GM21723 (cell line): Measurements from ENCODE around the gene CATSPERZ.

Experiments
- ATAC-seq: cut with Tn5 transposase; IDR thresholded peaks from one replicate; pipeline ENCODE4 v1.9.1; 2021; ENCODE audit warnings: mild to moderate bottlenecking, moderate library complexity; ENCODE audit not compliant: unreplicated experiment

The CATSPERZ gene

GRCh38 chr11:64284962-64285884 lies 14.9 kb upstream of the CATSPERZ start, which contains the start of gene GPR137:
GPR137 (plus strand) TSS chr11:64285848; CDS start chr11:64286525, 677 bp downstream.
- peak; percentile 65 for ATAC-seq

GRCh38 chr11:64285885-64286800 lies 14.0 kb upstream of the CATSPERZ start:
- ATAC-seq, result no peak

- ATAC-seq, result no peak
These were observed 13.4 kb upstream of the CATSPERZ start for GRCh38 chr11:64286801-64287159.

- ATAC-seq, result no peak
These were observed 12.3 kb upstream of the CATSPERZ start for GRCh38 chr11:64287676-64288352.

- no peak for ATAC-seq
These were observed 11.8 kb upstream of the CATSPERZ start for GRCh38 chr11:64288353-64288750.

- ATAC-seq, result no peak
These were observed 11.1 kb upstream of the CATSPERZ start for GRCh38 chr11:64289002-64289564.

GRCh38 chr11:64290352-64291261 lies 9.6 kb upstream of the CATSPERZ start:
- ATAC-seq, result no peak

- no peak for ATAC-seq
These were observed 8.9 kb upstream of the CATSPERZ start, which contains the start of gene KCNK4 for GRCh38 chr11:64291262-64291751. KCNK4 (plus strand) TSS chr11:64291302; CDS start chr11:64293019, 1,717 bp downstream.

- no peak for ATAC-seq
These were observed 8.3 kb upstream of the CATSPERZ start for GRCh38 chr11:64291752-64292459.

GRCh38 chr11:64292460-64293254 lies 7.5 kb upstream of the CATSPERZ start:
- ATAC-seq, result no peak

- no peak for ATAC-seq
These were observed 5.4 kb upstream of the CATSPERZ start for GRCh38 chr11:64294774-64295173.

- ATAC-seq, result no peak
These were observed 4.4 kb upstream of the CATSPERZ start for GRCh38 chr11:64295760-64296159.

- no peak for ATAC-seq
These were observed 3.9 kb upstream of the CATSPERZ start for GRCh38 chr11:64296236-64296635.

- ATAC-seq, result no peak
These were observed 3.1 kb upstream of the CATSPERZ start for GRCh38 chr11:64296830-64297698.

GRCh38 chr11:64297699-64298358 lies 2.3 kb upstream of the CATSPERZ start:
- no peak for ATAC-seq
